HFFc6 (cell line): ENCODE results near the gene TYSND1. TPM values are rescaled to one million over a fixed set of nuclear protein-coding genes. Genes with fewer than 3 reads are reported as not detected.
A peak's percentile ranks its signal among the peaks of the same experiment; 100 is the strongest.

ENCODE experiments used
- DNase-seq: peaks from one replicate; pipeline ENCODE4 v3.0.0-alpha.2; 2018
- H3K27ac Mint-ChIP-seq: 2 replicates; pipeline ENCODE4 v1.8.0; 2020; ENCODE audit warnings: mild to moderate bottlenecking, mixed read lengths
- H3K27me3 Mint-ChIP-seq: 2 replicates; pipeline ENCODE4 v1.8.0; 2021; ENCODE audit warnings: mild to moderate bottlenecking, moderate library complexity, mixed read lengths; ENCODE audit not compliant: insufficient read depth
- H3K36me3 Mint-ChIP-seq: 2 replicates; pipeline ENCODE4 v1.8.0; 2021; ENCODE audit warnings: low read depth, mixed read lengths
- H3K4me1 Mint-ChIP-seq: 2 replicates; pipeline ENCODE4 v1.8.0; 2020; ENCODE audit warnings: low read depth, mixed read lengths
- H3K4me3 Mint-ChIP-seq: 2 replicates; pipeline ENCODE4 v1.8.0; 2020; ENCODE audit warnings: mild to moderate bottlenecking, moderate library complexity, mixed read lengths
- H3K9me3 Mint-ChIP-seq: 2 replicates; pipeline ENCODE4 v1.8.0; 2020; ENCODE audit warnings: mild to moderate bottlenecking, mixed read lengths
- total RNA-seq, 6 experiments: library from RNA; stranded (reverse); fragmentation: NEBNext Ultra II Directional; extraction: Animal tissue kit (Norgen Biotek cat#: 25700); gene quantifications; 2 replicates in 1 of 6; 3 replicates in 5 of 6; pipeline ENCODE4 v1.2.3, GENCODE V29; 2021
- TF ChIP-seq, protein P1 (sequence below): fragments of 200-600 bp; sonication (generic); IDR thresholded peaks from 2 replicates; pipeline ENCODE4 v1.5.0; 2021; ENCODE audit warnings: antibody characterized with exemption, mild to moderate bottlenecking

Gene TYSND1
- total RNA-seq, 6 experiments from 2014 or later, result 4.6 to 5.7 (median 4.9) TPM

DNA sequence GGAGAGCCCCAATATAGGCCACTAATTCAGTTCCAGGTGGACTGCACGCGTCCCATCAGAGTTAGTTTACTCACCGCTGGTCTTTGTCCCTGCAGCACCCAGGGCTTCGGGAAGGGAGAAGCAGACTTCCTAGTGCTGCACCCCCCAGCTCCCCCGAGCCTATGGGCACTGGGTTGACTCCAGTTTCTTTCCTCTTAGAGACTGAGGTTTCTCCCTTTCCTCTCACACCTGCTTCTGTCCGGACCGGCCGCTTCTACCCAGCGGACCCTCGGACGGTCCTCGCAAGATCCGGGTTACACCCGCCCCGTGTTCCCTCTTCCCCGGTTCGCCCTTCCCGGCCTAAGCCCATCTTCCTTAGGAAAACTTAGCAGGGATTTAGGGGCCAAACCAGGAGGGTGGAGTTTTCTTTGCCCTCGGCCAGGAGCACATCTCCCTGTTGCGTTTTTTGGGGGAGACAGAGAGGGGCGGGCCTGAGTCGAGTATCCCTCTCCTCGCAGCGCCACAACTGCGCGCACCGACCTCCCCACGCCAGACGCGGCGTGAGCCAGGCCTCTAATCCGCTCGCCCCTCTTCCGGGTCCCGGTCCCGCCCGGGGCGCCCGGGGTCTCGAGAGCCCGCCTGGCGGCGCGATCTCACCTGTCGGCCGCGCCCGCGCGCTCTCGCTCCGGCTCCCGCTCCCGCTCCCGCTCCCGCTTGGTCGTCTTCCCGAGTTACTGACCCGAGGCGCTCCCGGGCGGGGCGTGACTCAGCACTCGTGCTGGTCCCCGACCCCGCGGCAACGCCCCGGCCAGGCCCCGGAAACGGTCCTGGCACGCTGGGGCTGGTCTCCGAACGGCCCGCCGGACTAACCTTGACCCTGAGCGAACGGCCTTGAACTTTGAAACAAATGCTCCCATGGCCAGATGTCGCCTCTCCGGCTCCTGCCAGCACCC is 14.1 kb downstream of the TYSND1 start, which contains the start of gene AIFM2:
Gene AIFM2, minus strand, starts transcription at position 728 of the 932 bp plus-strand sequence. CDS start 8,741 bp downstream, outside the sequence.
- TF ChIP-seq, protein P1, sequence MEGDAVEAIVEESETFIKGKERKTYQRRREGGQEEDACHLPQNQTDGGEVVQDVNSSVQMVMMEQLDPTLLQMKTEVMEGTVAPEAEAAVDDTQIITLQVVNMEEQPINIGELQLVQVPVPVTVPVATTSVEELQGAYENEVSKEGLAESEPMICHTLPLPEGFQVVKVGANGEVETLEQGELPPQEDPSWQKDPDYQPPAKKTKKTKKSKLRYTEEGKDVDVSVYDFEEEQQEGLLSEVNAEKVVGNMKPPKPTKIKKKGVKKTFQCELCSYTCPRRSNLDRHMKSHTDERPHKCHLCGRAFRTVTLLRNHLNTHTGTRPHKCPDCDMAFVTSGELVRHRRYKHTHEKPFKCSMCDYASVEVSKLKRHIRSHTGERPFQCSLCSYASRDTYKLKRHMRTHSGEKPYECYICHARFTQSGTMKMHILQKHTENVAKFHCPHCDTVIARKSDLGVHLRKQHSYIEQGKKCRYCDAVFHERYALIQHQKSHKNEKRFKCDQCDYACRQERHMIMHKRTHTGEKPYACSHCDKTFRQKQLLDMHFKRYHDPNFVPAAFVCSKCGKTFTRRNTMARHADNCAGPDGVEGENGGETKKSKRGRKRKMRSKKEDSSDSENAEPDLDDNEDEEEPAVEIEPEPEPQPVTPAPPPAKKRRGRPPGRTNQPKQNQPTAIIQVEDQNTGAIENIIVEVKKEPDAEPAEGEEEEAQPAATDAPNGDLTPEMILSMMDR, result peak; percentile 30; the same call in 1 of the 2 replicates
- Mint-ChIP-seq H3K36me3 (peaks cover 9% of the 10 kb centered on the region), H3K4me1 (peaks cover 32% of the 10 kb centered on the region), H3K9me3 (no peaks in the 10 kb centered on the region), H3K27ac (peak within 1 kb of the TSS; percentile 86), H3K27me3 (no peaks in the 10 kb centered on the region; the same call in 1 of the 2 replicates), H3K4me3 (peak within 1 kb of the TSS; percentile 89)
- DNase-seq, result peak; percentile 45

DNA sequence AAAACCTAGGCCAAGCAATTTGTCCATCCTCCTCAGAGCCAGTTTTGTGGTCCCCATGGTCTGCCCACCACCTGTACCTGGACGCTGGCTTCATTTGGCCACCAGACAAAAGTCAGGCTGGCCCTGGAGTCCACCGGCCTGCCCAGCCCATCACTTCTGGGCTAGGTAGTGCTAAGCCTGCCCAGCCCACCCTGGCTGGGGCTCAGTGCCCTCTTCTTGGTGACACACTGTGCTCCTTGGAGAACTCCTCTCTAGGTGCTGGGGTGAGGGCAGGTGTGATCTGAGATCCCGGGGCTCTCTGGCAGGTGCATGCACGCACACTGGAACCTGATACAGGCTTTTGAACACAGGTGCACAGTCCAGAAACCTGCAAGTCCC is 15.0 kb downstream of the TYSND1 start:
- Mint-ChIP-seq H3K27ac (peak overlapping the region; percentile 86; the same call in 1 of the 2 replicates), H3K36me3 (peaks cover 9% of the 10 kb centered on the region), H3K27me3 (no peaks in the 10 kb centered on the region; the same call in 1 of the 2 replicates), H3K9me3 (no peaks in the 10 kb centered on the region), H3K4me3 (peak overlapping the region; percentile 89), H3K4me1 (peaks cover 32% of the 10 kb centered on the region)
- TF ChIP-seq, protein P1, result no peak
- DNase-seq, result no peak

DNA sequence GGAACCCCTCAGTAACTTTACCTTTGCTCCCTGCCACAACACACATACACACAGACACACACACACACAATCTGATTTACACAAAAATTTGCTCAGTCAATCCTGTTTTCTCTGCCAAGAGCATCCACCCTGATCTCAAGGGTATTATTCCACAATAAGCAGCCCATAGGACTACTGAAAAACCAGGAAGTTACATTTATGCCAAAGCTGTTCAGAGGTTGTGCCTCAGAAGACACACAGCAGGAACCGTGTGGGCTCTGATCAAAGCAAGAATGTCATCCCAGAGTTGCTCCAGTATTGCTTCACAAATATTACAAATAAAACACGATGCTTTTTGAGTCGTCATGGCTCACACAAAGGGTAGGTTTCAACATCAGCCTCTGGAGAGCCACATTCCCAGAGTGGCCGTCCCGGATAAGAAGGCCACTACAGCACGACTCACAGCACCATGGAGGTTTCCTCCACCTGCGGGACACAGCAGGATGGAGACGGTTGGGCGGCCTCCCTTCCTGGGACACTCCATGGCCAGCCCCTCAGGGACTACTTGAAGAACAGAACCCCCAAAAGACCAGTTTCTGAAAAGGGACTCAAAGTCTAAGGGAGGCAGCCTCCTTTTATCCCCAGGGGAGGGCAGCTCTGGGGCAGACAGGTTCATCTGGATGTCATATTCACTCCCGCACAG is 15.5 kb downstream of the TYSND1 start:
- no peaks in the 10 kb centered on the region; the same call in 1 of the 2 replicates for H3K27me3 Mint-ChIP-seq
- peak overlapping the region; percentile 54; the same call in 1 of the 2 replicates for H3K27ac Mint-ChIP-seq
- DNase-seq, result peak; percentile 48
- H3K9me3 Mint-ChIP-seq, result no peaks in the 10 kb centered on the region
- peak overlapping the region; percentile 89 for H3K4me3 Mint-ChIP-seq
- H3K4me1 Mint-ChIP-seq, result peaks cover 32% of the 10 kb centered on the region
- TF ChIP-seq, protein P1, result no peak
- H3K36me3 Mint-ChIP-seq, result peaks cover 9% of the 10 kb centered on the region

DNA sequence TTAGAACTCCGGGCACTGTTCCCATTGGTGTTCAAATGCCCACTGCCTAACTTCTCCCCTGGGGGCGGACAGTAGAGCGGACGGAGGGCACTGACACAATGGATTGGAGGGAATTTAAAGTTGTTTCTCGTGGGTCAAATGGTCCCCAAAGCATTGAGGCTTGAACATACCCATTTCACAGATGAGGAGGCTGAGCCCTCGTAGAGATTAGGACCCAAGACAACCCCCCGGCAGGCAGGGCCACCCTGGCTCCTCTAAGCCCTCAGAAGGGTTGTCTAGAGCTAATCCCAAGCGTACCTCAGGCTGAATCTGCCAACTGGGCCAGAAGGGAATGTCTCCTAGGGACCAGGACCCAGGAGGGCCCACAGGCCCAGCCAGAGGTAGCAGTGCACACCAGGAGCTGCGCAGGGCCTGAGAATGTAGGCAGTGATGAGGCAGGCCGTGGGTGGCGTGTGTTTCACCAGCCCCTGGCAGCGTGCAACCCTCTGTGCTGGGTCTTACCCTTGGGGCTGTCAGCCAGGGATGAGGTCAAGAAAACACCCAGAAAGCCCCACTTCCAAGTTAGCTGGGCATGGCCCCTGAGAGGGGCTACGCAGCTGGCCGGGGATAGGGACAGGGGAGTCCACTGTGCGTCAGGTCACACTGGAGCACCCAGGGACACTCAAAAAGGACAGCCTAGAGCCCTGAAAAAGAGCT is 19.7 kb downstream of the TYSND1 start:
- H3K27me3 Mint-ChIP-seq, result no peaks in the 10 kb centered on the region; the same call in 1 of the 2 replicates
- no peaks in the 10 kb centered on the region for H3K9me3 Mint-ChIP-seq
- no peak overlapping the region for H3K27ac Mint-ChIP-seq
- H3K4me3 Mint-ChIP-seq, result no peak overlapping the region
- peaks cover 9% of the 10 kb centered on the region for H3K36me3 Mint-ChIP-seq
- peaks cover 18% of the 10 kb centered on the region for H3K4me1 Mint-ChIP-seq
- TF ChIP-seq, protein P1, result no peak
- no peak for DNase-seq

GRCh38 chr10:70125918-70126552 is 20.5 kb downstream of the TYSND1 start:
- no peak overlapping the region for H3K4me3 Mint-ChIP-seq
- no peaks in the 10 kb centered on the region for H3K27me3 Mint-ChIP-seq
- H3K9me3 Mint-ChIP-seq, result no peaks in the 10 kb centered on the region
- H3K27ac Mint-ChIP-seq, result no peak overlapping the region
- TF ChIP-seq, protein P1, result no peak
- no peak for DNase-seq
- H3K4me1 Mint-ChIP-seq, result peaks cover 10% of the 10 kb centered on the region
- H3K36me3 Mint-ChIP-seq, result peaks cover 9% of the 10 kb centered on the region
